Stimulated activated effector memory CD8-positive, alpha-beta T cell treated with anti-CD3 and anti-CD28 coated beads, Interleukin-12 subunit alpha, Interleukin-12 subunit beta, amount 100 ng/mL, for 72 hours (primary cell): Measurements from ENCODE around the gene FHAD1.
"Not testable (repeated sequence)": the region's sequence is repeated elsewhere in the genome, so short reads cannot be mapped to it uniquely, and the experiment has no call there.

ENCODE experiments used
- ATAC-seq: fragments of 150-1000 bp; cut with Tn5 transposase; 2 replicates; pipeline ENCODE4 v1.10.0; 2021
- DNase-seq, 2 donors: peaks; one replicate each; pipeline ENCODE4 v3.0.0; 2021 to 2022; ENCODE audit warnings: low spot score in 2 of 2
- H3K27ac Mint-ChIP-seq: one replicate; pipeline ENCODE4 v1.8.0; 2022; ENCODE audit warnings: mild to moderate bottlenecking, mixed read lengths
- H3K36me3 Mint-ChIP-seq: one replicate; pipeline ENCODE4 v1.8.0; 2022; ENCODE audit warnings: mild to moderate bottlenecking, mixed read lengths
- H3K4me1 Mint-ChIP-seq: one replicate; pipeline ENCODE4 v1.8.0; 2022; ENCODE audit warnings: mixed read lengths
- H3K4me3 Mint-ChIP-seq: one replicate; pipeline ENCODE4 v1.8.0; 2022; ENCODE audit warnings: mild to moderate bottlenecking, mixed read lengths
- H3K9me3 Mint-ChIP-seq: one replicate; pipeline ENCODE4 v1.8.0; 2022; ENCODE audit warnings: mixed read lengths

The FHAD1 gene

GRCh38 chr1:15427280-15427666 is 180.2 kb downstream of the FHAD1 start:
- Mint-ChIP-seq H3K36me3 (peaks cover 66% of the 10 kb centered on the region), H3K27ac (peak overlapping the region; percentile 96)
- ATAC-seq: no peak

GRCh38 chr1:15428252-15428651 is 181.2 kb downstream of the FHAD1 start:
- Mint-ChIP-seq H3K4me1 (peaks cover 58% of the 10 kb centered on the region), H3K27ac (peak overlapping the region; percentile 96), H3K36me3 (peaks cover 73% of the 10 kb centered on the region)
- DNase-seq, ATAC-seq, H3K9me3 Mint-ChIP-seq, H3K4me3 Mint-ChIP-seq: not testable (repeated sequence)

More at GRCh38 chr1:15427280-15427666, 180.2 kb downstream of the FHAD1 start:
- H3K4me3 Mint-ChIP-seq: no peak overlapping the region
- peaks cover 55% of the 10 kb centered on the region for H3K4me1 Mint-ChIP-seq
- no peak for DNase-seq
- no peaks in the 10 kb centered on the region for H3K9me3 Mint-ChIP-seq

DNA sequence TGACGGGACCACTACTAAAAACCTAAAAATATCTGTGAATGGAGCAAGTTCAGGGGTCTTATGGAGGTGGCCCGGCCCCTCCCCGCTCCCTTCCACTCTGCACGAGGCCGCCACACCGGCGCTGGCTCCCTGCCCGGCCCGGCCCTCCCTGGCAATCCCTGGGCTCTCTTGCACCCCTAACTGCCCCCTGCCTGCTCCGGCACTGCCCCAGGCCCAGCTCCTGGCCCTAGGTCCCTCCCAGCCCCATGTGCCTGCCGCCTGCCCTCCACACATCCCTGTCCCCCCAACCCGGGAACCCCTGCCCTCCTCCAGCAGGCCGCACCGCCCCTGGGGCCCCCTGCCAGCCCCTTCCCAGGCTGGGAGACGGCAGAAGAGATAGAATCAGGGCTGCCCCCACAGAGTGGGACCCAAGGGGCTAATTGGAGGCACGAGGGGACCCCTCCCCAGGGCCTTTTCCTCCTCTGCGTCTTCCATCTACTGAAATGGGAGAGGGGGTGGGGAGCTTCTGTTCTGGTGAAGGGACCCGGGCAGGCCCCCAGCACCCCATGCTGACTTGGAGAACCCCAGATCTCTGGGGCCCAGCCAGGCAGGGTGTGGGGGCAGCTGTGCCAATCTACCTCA is 181.9 kb downstream of the FHAD1 start:
- Mint-ChIP-seq H3K9me3 (no peaks in the 10 kb centered on the region), H3K36me3 (peaks cover 78% of the 10 kb centered on the region), H3K4me3 (no peak overlapping the region), H3K27ac (no peak overlapping the region), H3K4me1 (peaks cover 52% of the 10 kb centered on the region)
- DNase-seq (no peak), ATAC-seq (peak; percentile 9)

DNA sequence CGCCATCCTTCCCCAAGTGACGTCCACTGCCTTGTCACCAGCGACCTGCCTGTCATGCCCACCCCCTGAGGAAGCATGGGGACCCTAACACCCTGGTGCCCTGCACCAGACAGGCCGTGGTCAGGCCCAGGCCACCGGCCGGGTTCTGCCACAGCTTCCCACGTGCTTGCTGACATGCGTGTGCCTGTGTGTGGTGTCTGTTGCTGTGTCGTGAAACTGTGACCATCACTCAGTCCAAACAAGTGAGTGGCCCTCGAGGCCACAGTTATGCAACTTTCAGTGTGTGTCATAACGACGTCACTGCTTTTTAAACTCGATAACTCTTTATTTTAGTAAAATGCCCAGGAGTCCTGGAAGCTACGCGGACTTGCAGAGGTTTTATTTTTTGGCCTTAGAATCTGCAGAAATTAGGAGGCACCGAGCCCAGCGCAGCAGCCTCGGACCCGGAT is 182.7 kb downstream of the FHAD1 start:
- no peaks in the 10 kb centered on the region for H3K9me3 Mint-ChIP-seq
- peaks cover 78% of the 10 kb centered on the region for H3K36me3 Mint-ChIP-seq
- ATAC-seq: peak; percentile 45
- H3K27ac Mint-ChIP-seq: peak overlapping the region; percentile 48
- H3K4me1 Mint-ChIP-seq: peaks cover 44% of the 10 kb centered on the region
- no peak for DNase-seq
- no peak overlapping the region for H3K4me3 Mint-ChIP-seq

DNA sequence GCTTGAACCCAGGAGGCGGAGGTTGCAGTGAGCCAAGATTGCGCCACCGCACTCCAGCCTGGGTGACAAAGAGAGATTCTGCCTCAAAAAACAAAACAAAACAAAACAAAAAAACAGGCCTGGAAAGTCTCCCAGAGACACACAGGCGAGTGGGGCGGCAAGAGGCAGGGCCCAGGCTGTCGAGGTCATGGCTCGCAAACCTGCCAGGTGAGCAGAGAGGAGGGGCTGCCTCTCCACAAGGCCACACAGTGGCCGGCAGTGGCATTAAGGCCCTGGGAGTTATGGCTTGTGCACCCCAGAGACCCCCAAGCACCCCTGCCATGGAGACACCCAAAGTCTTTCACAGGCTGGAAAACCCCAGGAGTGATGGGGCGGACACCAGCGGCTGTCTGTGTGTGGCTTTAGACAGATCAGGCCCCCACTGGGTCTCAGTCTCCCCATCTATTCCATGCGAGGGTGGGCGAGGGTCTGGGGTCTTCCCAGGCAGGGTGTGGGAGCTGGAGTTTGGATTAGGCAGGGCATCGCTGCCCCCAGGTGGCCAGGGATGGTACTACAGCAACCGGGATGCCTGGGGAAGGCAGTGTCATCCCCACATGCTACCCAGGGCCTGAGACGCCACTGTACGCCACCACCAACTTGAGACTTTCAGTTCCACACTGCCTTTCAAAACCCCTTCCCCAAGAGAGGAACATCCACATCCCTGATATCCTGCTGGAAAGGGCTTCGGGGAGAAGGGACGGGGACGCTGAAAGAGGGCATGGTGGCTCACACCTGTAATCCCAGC is 184.0 kb downstream of the FHAD1 start:
- H3K4me1 Mint-ChIP-seq: peaks cover 40% of the 10 kb centered on the region
- H3K36me3 Mint-ChIP-seq: peaks cover 71% of the 10 kb centered on the region
- H3K9me3 Mint-ChIP-seq: no peaks in the 10 kb centered on the region
- H3K27ac Mint-ChIP-seq: peak overlapping the region; percentile 48
- DNase-seq: peak; percentile 76 to 92
- peak; percentile 68 for ATAC-seq
- no peak overlapping the region for H3K4me3 Mint-ChIP-seq

DNA sequence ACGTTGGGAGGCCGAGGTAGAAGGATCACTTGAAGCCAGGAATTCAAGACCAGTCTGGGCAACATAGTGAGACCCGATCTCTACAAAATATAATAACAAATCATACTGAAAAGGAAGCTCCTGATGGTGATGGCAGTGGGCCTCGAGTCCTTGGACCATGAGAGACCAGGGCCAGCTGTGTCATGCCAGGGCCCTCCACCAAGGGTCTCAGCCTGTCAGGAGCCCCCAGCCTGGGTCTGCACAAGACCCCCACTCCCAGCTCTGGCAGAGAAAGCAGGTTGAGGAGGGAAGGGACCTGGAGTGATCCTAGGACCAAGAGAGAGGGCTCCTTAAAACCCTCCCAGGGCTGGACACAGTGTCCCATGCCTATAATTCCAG is 184.5 kb downstream of the FHAD1 start:
- Mint-ChIP-seq H3K4me1 (peaks cover 34% of the 10 kb centered on the region), H3K27ac (peak overlapping the region; percentile 26), H3K36me3 (peaks cover 65% of the 10 kb centered on the region), H3K4me3 (no peak overlapping the region), H3K9me3 (no peaks in the 10 kb centered on the region)
- ATAC-seq (no peak), DNase-seq (no peak)

DNA sequence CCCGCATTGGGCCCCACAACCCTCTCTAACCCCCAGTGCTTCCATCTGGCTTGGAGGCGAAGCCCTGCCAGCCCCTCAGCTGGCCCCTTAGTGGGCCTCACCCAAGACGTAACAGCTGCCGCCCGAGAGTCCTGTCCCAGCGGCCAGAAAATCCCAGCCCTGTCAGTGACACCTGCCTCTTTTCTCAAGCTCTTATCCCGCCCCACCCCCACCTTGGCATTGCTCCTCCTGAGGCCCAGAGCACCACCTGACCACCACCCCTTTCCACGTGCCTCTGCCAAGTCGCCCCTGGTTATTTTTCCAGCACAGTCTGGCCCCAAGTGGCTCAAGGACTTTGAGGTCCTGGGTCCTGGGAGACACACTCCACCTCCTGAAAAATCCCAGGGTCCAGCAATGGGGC is 185.3 kb downstream of the FHAD1 start:
- Mint-ChIP-seq H3K36me3 (peaks cover 57% of the 10 kb centered on the region), H3K4me3 (no peak overlapping the region), H3K27ac (peak overlapping the region; percentile 76), H3K9me3 (no peaks in the 10 kb centered on the region), H3K4me1 (peaks cover 26% of the 10 kb centered on the region)
- no peak for DNase-seq
- no peak for ATAC-seq

DNA sequence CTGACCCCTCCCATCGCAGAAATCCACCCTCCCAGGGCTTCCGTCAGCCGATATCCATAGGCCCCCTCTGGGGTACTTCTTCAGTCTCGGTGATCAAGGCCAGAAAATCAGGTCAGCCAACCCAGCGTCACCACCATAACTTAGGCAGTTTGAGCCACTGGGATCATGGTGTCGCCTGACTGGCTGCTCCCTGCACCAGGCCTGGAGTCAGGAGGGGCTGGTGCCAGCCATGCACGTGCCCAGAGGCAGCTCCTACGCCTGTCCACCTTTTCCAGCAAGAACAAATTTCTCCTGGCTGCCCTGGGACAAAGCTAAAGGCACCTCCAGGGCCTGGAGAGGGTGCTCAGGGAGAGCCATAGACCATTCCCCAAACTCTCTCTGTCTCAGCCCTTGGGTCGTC is 186.4 kb downstream of the FHAD1 start:
- ATAC-seq: no peak
- Mint-ChIP-seq H3K9me3 (no peaks in the 10 kb centered on the region), H3K4me3 (no peak overlapping the region), H3K36me3 (peaks cover 46% of the 10 kb centered on the region), H3K27ac (peak overlapping the region; percentile 76), H3K4me1 (peaks cover 16% of the 10 kb centered on the region)
- DNase-seq: no peak

DNA sequence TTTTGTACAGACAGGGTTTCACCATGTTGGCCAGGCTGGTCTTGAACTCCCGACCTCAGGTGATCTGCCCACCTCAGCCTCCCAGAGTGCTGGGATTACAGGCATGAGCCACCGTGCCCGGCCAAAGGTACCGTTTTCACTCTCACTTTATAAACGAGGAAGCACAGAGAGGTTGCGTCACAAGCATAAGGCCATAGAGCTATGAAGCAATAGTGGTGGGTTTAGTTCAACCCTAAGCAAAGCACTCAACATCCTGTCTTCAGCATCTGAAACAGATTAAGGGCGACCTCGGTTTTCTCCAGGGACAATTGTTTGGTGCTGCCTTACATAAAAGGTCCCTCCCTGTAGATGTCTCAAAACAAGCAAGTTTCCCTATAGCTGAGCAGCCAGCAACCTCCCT is 187.7 kb downstream of the FHAD1 start:
- peaks cover 36% of the 10 kb centered on the region for H3K36me3 Mint-ChIP-seq
- not testable (repeated sequence) for H3K9me3 Mint-ChIP-seq, H3K4me3 Mint-ChIP-seq, DNase-seq, ATAC-seq, H3K27ac Mint-ChIP-seq
- H3K4me1 Mint-ChIP-seq: peaks cover 13% of the 10 kb centered on the region

GRCh38 chr1:15435239-15436077 is 188.4 kb downstream of the FHAD1 start:
- ATAC-seq (no peak), DNase-seq (no peak)
- H3K36me3 Mint-ChIP-seq: peaks cover 29% of the 10 kb centered on the region
- no peak overlapping the region for H3K27ac Mint-ChIP-seq
- H3K4me1 Mint-ChIP-seq: peaks cover 6% of the 10 kb centered on the region
- no peak overlapping the region for H3K4me3 Mint-ChIP-seq
- H3K9me3 Mint-ChIP-seq: no peaks in the 10 kb centered on the region

DNA sequence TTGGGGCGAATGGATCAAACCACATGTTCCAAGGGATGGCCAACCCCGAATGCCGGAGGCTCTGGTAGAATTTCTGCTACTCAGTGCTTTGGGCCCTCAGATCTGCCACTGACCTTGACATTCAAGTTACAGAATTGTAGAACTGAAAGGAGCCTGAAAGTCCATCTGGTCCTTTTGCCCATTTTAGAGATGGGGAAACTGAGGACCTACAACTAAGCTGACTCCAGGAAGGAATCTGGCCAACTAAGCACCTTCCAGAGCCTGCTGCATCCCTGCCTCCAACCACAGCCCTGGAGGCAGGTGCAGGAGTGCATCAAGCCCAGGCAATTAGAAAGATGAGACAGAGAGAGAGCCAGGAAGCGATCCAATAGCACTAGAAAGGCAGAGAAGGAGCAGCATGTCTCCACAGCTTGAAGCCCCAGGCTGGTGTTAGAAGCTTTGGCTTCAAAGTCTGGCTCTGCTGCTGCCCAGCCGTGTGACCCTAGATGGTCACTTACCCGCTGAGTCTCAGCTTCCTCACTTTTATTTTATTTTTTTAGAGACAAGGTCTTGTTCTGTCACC is 189.9 kb downstream of the FHAD1 start:
- DNase-seq (no peak), ATAC-seq (no peak)
- Mint-ChIP-seq H3K36me3 (peaks cover 16% of the 10 kb centered on the region), H3K9me3 (no peaks in the 10 kb centered on the region), H3K4me1 (peaks cover 6% of the 10 kb centered on the region), H3K4me3 (no peak overlapping the region), H3K27ac (no peak overlapping the region)

- no peak for DNase-seq
- H3K9me3 Mint-ChIP-seq: no peaks in the 10 kb centered on the region
- ATAC-seq: no peak
- no peak overlapping the region for H3K27ac Mint-ChIP-seq
- H3K36me3 Mint-ChIP-seq: no peaks in the 10 kb centered on the region
- no peak overlapping the region for H3K4me3 Mint-ChIP-seq
- H3K4me1 Mint-ChIP-seq: no peaks in the 10 kb centered on the region
Observed at GRCh38 chr1:15439325-15439724, 192.3 kb downstream of the FHAD1 start.

DNA sequence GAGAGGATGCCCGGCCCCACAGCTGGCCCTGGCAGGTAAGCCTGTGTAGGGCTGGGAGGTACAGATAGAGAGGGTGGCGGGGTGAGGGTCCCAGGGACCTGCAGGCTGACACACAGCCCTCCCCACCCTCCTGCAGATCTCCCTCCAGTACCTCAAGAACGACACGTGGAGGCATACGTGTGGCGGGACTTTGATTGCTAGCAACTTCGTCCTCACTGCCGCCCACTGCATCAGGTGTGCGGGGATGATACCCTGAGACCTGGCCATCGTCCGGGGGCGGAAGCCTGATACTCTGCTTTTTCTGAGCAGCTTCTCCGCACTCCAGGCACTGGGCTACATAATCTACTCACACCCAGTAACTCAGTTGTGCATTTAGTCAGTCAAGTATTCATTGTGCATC is 193.3 kb downstream of the FHAD1 start:
- Mint-ChIP-seq H3K4me3 (no peak overlapping the region), H3K27ac (no peak overlapping the region), H3K4me1 (peaks cover 6% of the 10 kb centered on the region), H3K9me3 (no peaks in the 10 kb centered on the region), H3K36me3 (no peaks in the 10 kb centered on the region)
- ATAC-seq: no peak
- DNase-seq: no peak

- Mint-ChIP-seq H3K4me3 (no peak overlapping the region), H3K36me3 (no peaks in the 10 kb centered on the region), H3K4me1 (peaks cover 14% of the 10 kb centered on the region), H3K9me3 (no peaks in the 10 kb centered on the region), H3K27ac (no peak overlapping the region)
- ATAC-seq (no peak), DNase-seq (no peak)
Observed at GRCh38 chr1:15441247-15441646, 194.2 kb downstream of the FHAD1 start.

- H3K27ac Mint-ChIP-seq: no peak overlapping the region
- peaks cover 14% of the 10 kb centered on the region for H3K4me1 Mint-ChIP-seq
- H3K36me3 Mint-ChIP-seq: no peaks in the 10 kb centered on the region
- DNase-seq (no peak), ATAC-seq (no peak)
- H3K4me3 Mint-ChIP-seq: no peak overlapping the region
- H3K9me3 Mint-ChIP-seq: no peaks in the 10 kb centered on the region
Observed at GRCh38 chr1:15442119-15442518, 195.1 kb downstream of the FHAD1 start.
